PFSK-1 (cell line): ENCODE data around the gene LBHD2.

Source experiments
- FOXP2 ChIP-seq: optimal IDR thresholded peaks from 2 replicates; pipeline ENCODE3; 2011; ENCODE audit warnings: borderline replicate concordance, control low read depth, inconsistent platforms; ENCODE audit not compliant: insufficient read depth; ENCODE audit errors: extremely low read length, extremely low read depth
- POLR2AphosphoS5 ChIP-seq: IDR thresholded peaks from 2 replicates; pipeline ENCODE4 v1.6.1; 2012; ENCODE audit warnings: low read depth, mild to moderate bottlenecking, control low read depth, low read length, moderate library complexity
- REST ChIP-seq, 2 experiments: IDR thresholded peaks; 2 replicates each; pipeline versions ENCODE4 v1.6.1 to v1.8.0; 2011 to 2012; ENCODE audit warnings: low read depth in 2 of 2, low read length in 2 of 2, control low read depth in 1 of 2, inconsistent platforms in 1 of 2, mild to moderate bottlenecking in 1 of 2, moderate library complexity in 1 of 2; ENCODE audit not compliant: insufficient read depth in 1 of 2
- SIN3A ChIP-seq: IDR thresholded peaks from 2 replicates; pipeline ENCODE4 v1.6.1; 2012; ENCODE audit warnings: mild to moderate bottlenecking, low read length, moderate library complexity, borderline replicate concordance; ENCODE audit not compliant: insufficient read depth
- TAF1 ChIP-seq: IDR thresholded peaks from 2 replicates; pipeline ENCODE4 v1.6.1; 2012; ENCODE audit warnings: low read length, control low read depth, borderline replicate concordance; ENCODE audit not compliant: insufficient read depth

LBHD2 gene

GRCh38 chr14:103073876-103074728 lies 9.9 kb upstream of the LBHD2 start:
- no peak for TF ChIP-seq FOXP2
- TF ChIP-seq REST (IDR thresholded peaks at IDR 0.05; ENCODE audit: insufficient read depth in 1 of 2, low read depth in 2 of 2, low read length in 2 of 2): no peak
- no peak for TF ChIP-seq POLR2AphosphoS5
- no peak for TF ChIP-seq TAF1
- TF ChIP-seq SIN3A: no peak

- TF ChIP-seq POLR2AphosphoS5 (no peak), REST (IDR thresholded peaks at IDR 0.05; ENCODE audit: insufficient read depth in 1 of 2, low read depth in 2 of 2, low read length in 2 of 2) (no peak), FOXP2 (peak; percentile 25), TAF1 (no peak), SIN3A (no peak)
Observed at GRCh38 chr14:103074729-103075367, 9.2 kb upstream of the LBHD2 start.

GRCh38 chr14:103078420-103078749 lies 5.6 kb upstream of the LBHD2 start:
- no peak for TF ChIP-seq SIN3A

- TF ChIP-seq FOXP2: no peak
- TF ChIP-seq POLR2AphosphoS5: no peak
- TF ChIP-seq TAF1: no peak
- TF ChIP-seq SIN3A: no peak
- no peak for TF ChIP-seq REST (IDR thresholded peaks at IDR 0.05; ENCODE audit: insufficient read depth in 1 of 2, low read depth in 2 of 2, low read length in 2 of 2)
Observed at GRCh38 chr14:103078860-103079587, 5.0 kb upstream of the LBHD2 start.

- TF ChIP-seq POLR2AphosphoS5 (no peak), TAF1 (no peak), SIN3A (no peak), FOXP2 (no peak), REST (IDR thresholded peaks at IDR 0.05; ENCODE audit: insufficient read depth in 1 of 2, low read depth in 2 of 2, low read length in 2 of 2) (no peak)
Observed at GRCh38 chr14:103081951-103082350, 2.1 kb upstream of the LBHD2 start.
